NCI-H748 treated with DMSO at 0.1 percent for 48 hours (cell line): ENCODE results near the gene ABHD12.
"Not testable (repeated sequence)": the region's sequence is repeated elsewhere in the genome, so short reads cannot be mapped to it uniquely, and the experiment has no call there.

ENCODE experiments used
- DNase-seq: peaks from one replicate; lab custom pipeline; 2025; lab: John Stamatoyannopoulos, UW

The ABHD12 gene

DNA sequence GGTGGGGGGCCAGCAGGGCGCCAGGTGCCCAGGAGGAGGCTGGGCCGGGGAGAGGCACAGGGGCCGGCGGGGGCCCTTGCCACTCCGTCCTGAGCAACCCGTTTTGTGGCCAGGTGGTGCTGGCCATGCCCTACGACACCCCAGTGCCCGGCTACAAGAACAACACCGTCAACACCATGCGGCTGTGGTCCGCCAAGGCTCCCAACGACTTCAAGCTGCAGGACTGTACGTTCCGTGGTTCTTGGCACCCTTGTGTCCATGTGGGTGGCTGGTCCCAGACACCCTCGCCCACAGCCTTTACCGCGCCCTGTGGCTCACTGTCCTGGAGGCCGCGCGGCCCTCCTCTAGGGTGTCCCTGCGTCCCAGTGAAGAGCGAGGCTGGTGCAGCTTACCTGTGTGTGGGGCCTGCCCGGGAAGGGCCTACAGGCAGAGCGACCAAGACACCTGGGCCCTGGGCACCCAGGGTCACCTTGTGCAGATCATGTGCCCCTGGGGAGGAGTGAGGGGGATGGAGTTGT, 114.0 kb downstream of the ABHD12 start:
- no peak for DNase-seq

DNA sequence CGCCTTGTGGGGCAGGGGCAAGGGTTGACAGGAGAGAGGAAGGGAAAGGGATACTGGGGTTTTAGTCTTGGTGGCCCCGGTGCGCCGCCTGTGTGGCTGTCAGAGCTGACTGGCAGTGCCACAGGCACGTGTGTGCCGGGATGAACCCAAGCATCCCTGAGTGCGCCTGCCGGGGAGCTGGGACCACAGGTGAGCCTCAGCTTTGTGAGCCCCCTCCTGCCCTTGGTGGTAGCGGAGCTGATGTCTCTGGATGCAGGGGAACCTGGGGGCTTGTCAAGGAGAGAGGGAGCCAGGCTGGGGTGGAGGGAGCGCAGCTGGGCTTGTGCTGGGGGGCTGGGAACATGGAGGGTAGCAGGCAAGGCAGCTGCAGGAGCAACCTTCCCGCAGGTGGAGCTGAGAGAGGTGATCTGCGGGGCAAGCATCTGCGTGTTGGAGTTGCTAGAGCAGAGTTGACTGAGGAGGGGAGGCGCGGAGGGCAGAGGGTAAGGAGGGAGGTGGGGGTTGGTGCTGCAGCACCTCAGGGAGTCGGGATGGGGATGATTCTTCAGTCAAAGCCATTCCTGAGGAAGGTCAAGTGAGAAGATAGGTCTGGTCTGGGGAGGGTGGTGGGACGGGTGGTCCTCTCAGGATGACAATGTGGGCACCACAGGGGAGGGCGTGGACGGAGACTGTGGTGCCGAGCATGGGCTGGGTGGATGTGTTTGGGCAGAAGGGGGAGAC, 114.7 kb downstream of the ABHD12 start:
- DNase-seq = no peak

DNA sequence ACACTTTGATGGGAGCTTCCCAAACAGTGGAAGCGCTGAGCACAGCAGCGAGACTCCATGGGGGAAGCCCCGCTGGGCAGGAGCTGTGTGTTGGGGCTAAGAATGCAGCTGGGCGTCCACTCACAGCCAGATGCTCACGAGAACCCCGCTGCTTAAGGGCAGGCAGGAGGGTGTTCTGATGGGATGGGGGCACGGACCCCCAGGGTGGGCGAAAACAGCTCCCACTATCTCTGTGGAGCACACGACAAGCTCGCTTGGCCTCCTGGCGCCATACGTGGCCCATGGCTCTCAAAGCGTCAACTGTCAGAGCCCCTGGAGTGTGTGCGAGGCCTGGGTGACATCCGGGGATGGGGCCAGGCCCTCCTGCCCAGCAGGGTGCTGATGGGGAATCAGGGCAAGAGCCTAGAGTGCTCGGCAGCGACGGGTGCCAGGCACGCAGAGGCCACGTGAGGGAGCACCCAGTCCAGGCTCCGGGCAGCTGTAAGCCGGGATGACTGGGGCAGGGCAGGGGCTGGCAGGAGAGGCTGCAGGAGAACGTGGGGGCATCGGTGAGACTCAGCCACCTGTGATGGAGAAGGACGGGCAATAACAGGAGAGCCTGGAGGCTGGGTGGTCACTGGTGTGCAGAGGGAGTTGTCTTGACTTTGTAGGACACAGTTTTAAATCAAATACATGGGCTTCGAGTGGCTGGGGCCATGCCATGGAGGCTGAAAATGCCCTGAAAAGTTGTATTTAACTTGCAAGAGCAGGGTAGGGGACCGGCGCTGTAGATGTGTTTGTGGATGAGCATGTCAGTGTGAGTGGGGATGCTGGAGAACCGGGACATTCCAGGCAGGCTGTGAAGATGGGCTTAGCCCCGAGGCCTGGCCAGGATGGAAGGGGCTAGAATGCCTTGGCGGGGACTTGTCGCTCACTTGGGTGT, 115.5 kb downstream of the ABHD12 start:
- DNase-seq = no peak

DNA sequence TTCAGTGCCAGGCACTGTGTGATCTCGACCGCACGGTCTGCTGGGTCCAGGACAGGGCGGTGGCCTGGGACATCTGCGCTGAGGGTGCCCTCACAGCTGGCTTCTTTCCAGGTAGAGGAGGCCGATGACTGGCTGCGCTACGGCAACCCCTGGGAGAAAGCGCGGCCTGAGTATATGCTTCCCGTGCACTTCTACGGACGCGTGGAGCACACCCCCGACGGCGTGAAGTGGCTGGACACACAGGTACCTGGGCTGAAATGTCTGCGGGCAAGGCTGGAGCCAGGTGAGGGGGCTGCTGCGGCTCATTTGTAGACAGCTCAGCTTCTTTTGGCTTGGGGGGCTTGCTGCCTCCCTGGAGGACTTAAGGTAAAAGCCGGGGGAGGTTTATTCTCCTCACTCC, 116.2 kb downstream of the ABHD12 start:
- no peak for DNase-seq

DNA sequence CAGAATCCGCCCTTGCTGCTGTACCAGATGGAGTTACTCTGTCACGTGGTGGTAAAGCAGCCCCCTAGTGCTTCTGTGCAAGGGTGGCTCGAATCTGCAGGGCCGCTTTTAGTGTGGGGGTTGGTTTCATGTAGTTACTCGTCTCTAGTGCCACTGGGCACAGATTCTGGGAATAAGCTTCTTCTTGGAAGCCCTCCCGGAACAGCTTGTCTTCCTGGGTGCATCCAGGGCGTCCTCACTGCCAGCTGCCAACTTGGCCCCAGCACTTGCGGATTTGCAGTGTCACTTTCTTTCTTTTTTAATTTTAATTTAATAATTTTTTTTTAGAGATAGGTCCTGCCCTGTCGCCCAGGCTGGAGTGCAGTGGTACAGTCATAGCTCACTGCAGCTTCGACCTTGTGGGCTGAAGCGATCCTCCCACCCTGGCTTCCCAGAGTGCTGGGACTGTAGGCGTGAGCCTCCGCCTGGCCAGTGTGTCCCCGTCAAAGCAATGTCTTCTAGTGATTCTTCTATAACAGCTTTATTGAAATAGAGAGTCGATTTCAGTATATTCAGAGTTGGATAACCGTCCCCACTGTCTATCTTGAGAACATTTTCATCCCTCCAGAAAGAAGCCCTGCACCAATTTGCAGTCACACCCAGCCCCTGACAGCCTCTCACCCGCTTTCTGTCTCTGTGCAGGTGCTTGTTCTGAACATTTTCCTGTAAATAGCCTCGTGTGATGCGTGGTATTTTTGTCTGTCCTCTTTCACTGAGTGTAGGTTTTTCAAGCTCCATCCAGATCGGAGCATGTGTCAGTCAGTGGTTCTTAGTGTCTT, 116.9 kb downstream of the ABHD12 start:
- no peak for DNase-seq

DNA sequence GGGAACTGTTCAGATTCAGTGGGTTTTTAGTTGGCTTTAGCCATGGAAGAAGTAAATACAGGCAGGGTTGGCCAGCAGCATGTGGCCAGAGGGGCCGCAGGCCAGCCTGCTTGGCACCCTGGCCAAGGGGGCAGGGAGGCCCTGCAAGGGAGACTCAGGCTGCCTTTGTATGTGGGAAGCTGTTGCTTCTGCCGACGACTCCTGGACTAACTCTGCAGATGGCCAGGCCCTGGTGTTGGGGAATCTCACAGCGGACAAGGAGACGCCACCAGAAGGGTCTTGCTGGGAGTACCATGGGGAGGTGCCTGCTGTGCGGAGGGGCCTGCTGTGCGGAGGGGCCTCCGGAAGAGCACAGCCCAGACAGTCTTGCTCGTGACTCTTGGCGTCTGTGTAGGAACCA, 117.6 kb downstream of the ABHD12 start:
- DNase-seq = no peak

DNA sequence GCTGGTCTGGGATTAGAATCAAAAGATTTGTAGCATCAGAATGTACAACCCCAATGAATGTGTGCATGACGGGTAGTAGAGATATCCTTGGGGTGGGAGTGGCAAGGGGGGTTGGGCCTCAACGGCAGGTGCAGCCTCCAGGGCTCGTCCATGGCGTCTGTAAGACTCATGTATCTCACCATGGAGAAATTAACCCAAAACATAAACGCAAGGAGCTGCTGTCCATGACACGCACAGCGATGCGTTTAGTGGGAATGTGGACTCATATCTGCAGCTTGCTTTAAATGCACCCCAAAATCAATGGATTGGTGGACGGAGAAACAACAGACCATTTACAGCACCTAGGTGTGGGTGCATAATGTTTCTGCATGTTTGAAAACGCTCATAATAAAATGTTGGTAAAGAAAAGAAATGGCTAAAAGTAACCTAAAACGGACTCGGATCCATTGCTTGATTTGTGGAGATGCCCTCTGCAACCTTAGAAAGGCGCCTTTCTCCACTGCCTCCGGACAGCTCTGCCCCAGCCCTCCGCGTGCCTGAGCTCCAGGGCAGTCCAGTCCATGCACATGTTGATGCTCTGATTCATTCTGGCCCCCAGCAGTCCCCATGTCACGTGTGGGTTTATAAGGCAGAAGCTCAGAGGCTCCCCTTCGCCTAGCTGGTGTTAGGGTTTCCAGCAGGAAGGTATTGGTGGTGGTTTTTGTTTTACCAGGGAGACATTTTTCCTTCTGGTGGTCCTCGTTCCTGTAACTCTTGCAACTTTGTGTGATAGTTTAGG, 118.2 kb downstream of the ABHD12 start:
- DNase-seq = no peak

DNA sequence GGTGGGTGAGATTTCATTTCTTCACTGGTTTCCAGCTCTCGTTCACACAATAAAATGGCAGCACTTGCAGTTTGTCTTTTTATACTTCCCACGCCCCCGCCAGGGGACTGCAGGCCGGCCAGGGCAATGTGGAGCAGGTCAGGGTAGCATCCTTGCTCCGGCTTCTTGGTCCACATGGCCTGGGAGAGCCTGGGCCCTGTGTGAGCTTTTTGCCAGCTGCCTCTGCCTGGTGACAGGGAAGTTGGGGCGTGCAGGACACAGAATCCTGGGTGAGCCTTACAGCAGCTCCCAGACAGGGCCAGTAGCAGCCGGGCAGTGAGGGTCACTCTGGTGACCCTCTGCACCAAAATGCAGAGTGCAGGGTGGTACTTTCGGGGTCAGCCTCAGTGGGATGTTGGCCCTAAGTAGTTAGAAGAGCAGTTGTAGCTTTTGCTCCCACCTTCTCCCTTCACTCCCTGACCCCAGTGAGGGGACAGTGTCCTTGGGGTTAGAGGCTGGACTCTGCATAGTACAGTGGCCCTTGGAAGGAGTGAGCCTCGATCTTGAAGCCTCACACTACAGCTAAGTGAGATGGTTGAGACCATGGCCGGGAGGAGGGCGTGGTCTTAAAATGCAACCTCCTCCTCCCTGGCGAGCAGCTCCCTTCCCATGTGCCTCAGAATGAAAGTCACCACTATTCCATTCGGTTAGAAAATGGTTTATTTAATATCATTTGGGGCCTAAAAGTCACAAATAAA, 119.0 kb downstream of the ABHD12 start:
- no peak for DNase-seq

DNA sequence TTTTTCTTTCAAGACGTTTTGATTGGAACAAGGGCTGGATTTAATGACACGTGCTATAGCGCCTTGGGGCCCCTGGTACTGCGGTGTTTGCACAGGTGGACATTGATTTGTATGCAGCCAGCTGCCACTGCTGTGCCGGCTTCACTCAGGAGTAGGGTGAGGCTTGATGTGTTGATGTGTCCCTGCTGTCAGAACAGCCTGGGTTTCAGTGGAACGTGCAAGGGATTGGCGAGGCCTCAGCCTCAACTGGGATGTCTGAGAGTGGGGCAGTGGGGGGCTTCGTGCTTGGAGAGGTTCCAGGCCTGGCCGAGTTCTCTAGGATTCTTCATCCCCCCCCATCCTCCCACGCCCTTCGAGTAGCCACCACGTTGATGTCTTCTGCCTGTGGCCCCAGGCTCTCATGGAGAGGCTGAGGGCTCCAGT, 119.8 kb downstream of the ABHD12 start:
- DNase-seq = no peak

DNA sequence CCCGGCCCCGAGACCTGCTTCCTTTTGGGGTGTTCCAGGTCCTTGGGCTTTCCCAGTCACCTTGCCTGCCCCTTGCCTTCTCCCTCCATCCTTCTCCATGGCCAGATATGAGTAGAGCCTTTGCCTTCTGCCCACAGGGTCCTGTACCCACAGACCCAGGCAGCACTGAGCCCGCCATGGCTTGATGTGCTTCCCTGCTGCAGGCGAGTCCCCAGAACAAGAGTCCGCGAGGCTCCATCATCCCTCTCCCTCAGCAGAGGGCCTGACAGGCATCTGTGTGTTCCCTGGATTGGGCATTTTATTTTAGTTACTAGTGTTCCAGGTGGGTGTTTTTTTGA, 120.8 kb downstream of the ABHD12 start:
- no peak for DNase-seq

DNA sequence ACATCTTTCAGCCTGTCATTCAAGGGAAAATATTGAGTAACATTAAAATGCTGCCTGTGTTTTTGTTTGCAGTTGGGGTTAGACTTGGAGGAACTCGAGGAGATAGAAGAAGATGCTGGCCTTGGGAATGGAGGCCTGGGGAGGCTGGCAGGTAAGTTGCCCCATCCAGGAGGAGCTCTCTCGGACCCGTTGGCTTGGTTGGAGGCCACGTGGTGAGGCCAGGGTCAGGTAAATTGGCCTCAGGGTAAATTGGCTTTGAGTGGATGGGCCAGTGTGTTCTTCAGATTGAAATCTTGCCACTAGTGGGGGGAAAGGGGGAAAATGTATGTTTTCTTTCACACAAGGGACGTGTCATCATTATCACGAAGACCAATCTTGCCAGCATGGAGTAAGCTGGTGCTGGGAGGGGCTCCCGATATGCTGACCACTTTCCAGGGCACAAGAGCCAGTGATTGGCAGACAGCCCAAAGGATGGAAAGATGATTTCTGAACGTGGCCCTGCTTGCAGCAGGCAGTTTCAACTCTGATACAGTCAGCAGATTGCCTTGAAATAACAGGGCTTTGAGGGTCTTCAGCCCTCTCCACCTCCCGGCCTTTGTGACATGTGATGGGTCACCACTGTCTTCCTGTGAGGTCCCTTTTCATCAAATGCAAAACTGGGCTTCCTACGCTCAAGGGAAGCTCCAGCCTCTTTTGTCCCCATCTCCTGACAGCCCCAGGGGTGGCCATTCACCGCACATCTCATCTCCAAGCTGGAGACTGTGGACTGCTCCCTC, 121.4 kb downstream of the ABHD12 start:
- no peak for DNase-seq

DNA sequence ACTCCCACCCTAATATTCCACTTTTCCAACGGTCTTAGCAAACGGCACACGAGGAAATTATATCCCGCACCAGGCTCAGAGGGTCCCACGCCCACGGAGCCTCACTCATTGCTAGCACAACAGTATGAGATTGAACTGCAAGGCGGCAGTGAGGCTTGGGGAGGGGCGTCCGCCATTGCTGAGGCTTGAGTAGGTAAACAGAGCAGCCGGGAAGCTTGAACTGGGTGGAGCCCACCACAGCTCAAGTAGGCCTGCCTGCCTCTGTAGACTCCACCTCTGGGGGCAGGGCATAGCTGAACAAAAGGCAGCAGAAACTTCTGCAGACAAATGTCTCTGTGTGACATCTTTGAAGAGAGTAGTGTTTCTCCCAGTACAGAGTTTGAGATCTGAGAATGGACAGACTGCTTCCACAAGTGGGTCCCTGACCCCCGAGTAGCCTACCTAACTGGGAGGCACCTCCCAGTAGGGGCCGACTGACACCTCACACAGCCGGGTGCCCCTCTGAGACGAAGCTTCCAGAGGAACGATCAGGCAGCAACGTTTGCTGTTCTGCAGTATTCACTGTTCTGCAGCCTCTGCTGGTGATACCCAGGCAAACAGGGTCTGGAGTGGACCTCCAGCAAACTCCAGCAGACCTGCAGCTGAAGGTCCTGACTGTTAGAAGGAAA, 129.7 kb downstream of the ABHD12 start:
- not testable (repeated sequence) for DNase-seq

DNA sequence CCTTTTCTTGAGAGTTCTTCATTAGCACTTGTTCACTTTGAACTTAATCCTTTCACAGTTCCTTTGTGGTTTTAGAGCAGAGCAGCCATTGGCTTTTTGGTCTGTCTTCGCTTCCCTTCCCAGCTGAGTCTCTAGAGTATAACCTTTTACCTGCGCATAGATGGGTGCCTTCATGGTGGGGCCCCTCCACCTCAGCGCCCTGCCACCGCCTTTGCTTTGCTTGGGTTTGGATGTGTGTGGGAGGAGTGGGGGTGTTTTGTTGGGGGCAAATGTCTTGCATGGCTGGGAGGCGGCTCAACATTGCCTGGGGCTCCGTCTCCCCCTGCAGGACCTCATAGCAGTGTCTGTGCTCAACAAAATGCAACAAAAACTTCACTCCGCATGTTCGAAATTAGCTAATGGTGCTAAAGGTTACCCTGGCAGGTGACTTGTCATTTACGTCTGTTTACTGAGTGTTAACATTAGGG, 130.8 kb downstream of the ABHD12 start:
- no peak for DNase-seq

DNA sequence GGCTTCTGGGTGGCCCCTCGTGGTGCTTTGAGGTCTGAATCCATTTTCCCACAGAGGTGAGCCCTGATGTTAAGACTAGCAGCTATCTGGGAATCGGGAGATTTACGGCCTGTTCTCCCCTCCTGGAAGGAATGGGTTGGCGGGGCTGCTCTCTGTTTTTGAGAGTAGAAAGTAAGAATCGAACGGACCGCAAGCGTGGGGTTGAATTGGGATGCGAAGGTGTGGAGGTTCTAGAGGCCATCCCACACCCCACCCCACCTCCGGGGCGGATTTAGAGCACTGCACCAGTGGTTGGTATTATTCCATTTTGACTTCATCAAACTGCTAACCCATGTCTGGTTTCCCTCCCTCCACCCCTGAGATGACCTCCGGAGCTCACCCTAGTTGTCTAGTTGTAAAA, 131.3 kb downstream of the ABHD12 start:
- no peak for DNase-seq

DNA sequence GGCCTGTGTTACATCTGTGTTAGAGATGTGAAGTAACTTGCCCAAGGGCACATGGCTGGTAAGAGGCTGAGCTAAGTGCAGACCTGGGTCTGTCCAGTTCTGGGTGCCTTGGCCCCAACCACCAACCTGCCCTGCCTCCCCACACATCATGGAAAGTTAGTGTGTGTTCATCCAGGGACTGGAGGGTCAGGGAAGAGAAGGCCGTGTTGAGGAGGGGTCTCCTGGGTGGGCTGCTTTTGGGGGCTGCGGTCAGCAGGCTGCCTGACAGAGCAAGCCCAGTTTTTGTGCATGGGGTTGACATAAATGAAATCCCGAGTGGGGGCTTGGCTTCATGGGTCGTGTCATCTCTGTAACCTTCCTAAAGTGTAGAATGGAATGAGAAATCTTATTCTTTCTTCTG, 131.8 kb downstream of the ABHD12 start:
- no peak for DNase-seq

DNA sequence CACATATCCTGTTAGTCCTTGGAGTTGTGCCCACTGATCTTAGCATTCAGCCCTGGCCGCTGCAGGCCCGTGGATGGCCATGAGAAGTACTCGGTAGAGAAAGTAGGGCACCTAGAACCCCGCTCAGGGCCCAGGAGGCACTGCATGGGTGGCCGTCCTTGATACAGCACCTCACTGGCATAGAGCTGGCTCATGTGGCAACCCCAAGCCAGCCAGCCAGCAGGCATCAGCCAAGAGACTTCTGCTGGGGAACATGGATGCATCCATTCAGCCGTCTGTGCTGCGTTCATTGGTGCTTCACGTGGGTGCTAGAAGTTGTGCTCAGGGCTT, 132.2 kb downstream of the ABHD12 start:
- no peak for DNase-seq

DNA sequence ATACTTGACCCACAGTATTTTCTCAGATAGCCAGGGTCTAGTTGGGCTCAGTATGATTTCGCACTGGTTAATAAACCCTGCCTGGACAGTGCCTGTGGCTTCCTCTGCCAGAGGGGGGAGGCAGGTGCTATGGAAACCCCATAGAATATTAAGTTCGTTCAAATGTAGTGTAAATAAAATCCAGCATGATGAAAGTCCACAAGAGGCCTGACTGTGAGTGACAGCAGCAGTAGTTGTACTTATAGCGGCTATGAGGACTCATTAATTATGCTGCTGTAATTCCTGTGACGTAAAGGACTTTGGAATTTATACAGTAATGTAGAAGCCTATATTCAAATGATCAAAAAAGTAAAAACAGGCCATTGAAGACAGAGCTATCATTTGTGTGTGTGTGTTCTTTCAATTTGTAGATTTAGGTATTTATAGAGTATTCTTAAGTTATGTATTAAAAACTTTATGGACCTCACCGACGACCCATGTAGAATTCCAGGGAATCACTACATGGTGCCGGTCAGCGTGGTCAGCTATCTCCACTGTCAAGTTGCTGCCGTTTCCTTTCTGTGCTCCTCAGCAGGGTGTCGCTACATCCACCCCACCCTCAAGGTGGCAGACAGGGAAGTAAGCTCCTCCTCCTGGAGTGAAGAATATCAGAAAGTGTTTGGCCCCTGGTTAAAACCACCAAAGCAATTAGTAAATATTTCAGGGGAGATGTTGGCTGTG, 132.7 kb downstream of the ABHD12 start:
- DNase-seq = no peak

DNA sequence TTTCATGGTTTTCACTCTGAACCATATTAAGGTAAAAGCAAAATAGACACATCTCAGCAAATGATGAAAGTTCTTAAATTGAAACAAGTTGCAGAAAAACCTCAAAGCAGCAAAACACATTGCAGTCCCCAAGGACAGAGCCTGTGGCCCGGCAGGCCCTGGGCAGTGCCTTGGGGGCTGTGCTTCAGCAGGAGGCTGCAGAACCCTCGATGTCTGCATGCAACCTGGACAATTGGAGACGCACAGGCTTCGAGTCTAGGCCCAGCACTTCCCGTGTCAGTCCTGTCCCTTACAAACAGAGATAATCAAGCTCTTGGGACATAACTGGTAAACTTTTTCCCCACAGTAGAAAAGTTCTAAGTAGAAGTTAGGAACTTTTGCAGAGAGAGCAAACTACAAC, 133.5 kb downstream of the ABHD12 start:
- DNase-seq = no peak
